ENCODE data around the gene DPP7.

DPP7 gene

DNA sequence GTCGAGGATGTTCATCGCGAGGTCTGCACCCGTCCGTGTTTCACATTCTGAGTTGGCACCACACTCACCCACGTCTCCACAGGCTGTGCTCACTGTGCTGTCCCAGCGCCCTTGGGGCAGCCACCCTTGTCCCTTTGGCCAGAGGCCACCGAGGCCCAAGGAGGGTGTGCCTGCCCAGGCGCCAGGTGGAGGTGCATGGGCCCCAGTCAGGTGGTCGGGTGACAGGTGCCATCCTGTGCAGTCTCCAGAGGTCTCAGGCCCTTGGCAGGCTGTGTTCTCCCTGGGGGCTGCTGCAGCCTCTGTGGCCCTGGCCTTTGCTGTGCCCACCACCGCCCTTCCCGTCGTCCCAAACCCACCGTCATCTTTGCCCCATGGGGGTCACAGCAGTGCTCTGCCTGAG, 15.3 kb downstream of the DPP7 start:
- H3K9me3 ChIP-seq (ENCODE audit: control insufficient read depth, low read length): no peaks in the 10 kb centered on the region
- no peak overlapping the region for H3K4me2 ChIP-seq (ENCODE audit: low read length)
- H2AFZ ChIP-seq: no peak overlapping the region
- TF ChIP-seq, protein P1, sequence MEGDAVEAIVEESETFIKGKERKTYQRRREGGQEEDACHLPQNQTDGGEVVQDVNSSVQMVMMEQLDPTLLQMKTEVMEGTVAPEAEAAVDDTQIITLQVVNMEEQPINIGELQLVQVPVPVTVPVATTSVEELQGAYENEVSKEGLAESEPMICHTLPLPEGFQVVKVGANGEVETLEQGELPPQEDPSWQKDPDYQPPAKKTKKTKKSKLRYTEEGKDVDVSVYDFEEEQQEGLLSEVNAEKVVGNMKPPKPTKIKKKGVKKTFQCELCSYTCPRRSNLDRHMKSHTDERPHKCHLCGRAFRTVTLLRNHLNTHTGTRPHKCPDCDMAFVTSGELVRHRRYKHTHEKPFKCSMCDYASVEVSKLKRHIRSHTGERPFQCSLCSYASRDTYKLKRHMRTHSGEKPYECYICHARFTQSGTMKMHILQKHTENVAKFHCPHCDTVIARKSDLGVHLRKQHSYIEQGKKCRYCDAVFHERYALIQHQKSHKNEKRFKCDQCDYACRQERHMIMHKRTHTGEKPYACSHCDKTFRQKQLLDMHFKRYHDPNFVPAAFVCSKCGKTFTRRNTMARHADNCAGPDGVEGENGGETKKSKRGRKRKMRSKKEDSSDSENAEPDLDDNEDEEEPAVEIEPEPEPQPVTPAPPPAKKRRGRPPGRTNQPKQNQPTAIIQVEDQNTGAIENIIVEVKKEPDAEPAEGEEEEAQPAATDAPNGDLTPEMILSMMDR (IDR thresholded peaks at IDR 0.05): no peak
- no peak overlapping the region for H3K4me3 ChIP-seq (ENCODE audit: low read depth, low read length)
- no peak overlapping the region for H3K27ac ChIP-seq
- H3K27me3 ChIP-seq (ENCODE audit: control insufficient read depth, insufficient read depth, low read length): no peaks in the 10 kb centered on the region
- H3K9ac ChIP-seq: no peak overlapping the region
- H3K36me3 ChIP-seq (ENCODE audit: control insufficient read depth, insufficient read depth, low read length): no peaks in the 10 kb centered on the region
- H3K4me1 ChIP-seq: no peaks in the 10 kb centered on the region
- no peaks in the 10 kb centered on the region for H3K79me2 ChIP-seq

DNA sequence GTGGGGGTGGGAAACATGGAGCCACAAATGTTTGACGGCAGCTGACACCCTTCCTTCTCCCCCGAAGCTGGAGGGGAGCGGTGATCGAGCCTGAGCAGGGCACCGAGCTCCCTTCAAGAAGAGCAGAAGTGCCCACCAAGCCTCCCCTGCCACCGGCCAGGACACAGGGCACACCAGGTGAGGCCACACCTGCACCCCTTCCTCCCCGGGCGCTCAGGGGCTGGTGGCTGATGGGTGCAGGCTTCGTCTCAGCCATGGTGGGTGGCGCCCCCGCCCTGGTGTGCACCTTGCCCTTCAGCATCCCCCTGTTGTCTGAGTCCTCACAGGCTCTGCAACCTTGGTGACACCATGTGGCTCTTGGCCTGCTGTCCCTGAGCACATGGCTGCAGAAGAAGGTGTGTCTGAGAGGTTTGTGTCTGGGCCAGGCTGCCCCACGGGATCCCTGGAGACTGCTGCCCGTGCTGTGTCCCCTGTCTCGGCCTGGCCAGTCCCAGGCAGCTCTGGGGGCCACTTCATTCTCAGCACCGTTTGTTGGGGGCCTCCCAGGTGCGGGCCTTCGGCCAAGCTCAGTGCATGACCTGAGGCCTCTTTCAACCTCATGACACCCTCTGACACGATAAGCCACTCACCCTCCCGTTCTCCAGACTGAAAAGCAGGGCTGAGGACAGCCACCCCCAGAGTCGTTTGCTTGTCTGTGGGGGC, 16.6 kb downstream of the DPP7 start:
- TF ChIP-seq, protein P1 (IDR thresholded peaks at IDR 0.05): no peak
- H3K9ac ChIP-seq: no peak overlapping the region
- H3K79me2 ChIP-seq: no peaks in the 10 kb centered on the region
- H2AFZ ChIP-seq: no peak overlapping the region
- no peak overlapping the region for H3K4me2 ChIP-seq (ENCODE audit: low read length)
- H3K4me1 ChIP-seq: no peaks in the 10 kb centered on the region
- no peaks in the 10 kb centered on the region for H3K9me3 ChIP-seq (ENCODE audit: control insufficient read depth, low read length)
- H3K4me3 ChIP-seq (ENCODE audit: low read depth, low read length): no peak overlapping the region
- H3K27me3 ChIP-seq (ENCODE audit: control insufficient read depth, insufficient read depth, low read length): no peaks in the 10 kb centered on the region
- no peaks in the 10 kb centered on the region for H3K36me3 ChIP-seq (ENCODE audit: control insufficient read depth, insufficient read depth, low read length)
- no peak overlapping the region for H3K27ac ChIP-seq

DNA sequence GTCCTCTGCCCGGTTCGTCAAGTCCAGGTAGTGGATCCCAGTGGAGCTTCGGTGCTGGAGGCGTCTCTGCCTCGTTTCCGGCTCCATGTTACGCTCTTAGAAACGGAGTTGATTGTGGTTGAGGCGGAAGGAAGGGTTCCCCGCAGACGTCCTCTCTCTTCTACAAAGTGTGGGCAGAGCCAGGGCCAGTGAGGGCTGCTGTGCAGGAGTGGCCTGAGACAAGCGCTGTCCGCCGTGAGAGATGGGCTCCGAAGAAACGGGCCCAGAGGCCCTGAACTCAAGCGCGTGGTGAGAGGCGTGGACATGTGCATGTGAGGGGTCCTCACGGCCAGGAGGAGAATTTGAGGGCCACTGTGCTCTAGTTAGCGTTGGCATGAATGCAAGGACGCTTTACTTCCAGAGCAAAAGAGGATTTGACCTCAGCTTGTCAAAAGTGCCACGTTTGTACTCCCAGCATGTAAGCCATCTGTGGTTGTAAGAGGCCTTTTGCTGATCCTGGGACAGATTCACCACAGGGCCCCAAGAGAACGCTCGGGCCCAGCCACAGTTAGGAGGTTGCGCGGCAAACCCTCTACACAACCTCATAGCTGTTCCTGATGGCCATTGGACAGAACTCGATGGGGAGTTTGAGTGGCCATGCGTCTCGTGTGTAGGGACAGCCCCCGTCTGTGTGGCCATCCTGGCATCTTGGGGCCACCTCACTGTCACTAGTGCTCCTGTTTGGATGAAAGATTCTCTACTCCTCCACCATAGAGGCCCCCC, 17.6 kb downstream of the DPP7 start:
- Histone ChIP-seq H3K27ac (no peak overlapping the region), H3K9ac (no peak overlapping the region), H3K4me1 (no peaks in the 10 kb centered on the region), H2AFZ (no peak overlapping the region), H3K9me3 (ENCODE audit: control insufficient read depth, low read length) (no peaks in the 10 kb centered on the region), H3K27me3 (ENCODE audit: control insufficient read depth, insufficient read depth, low read length) (no peaks in the 10 kb centered on the region), H3K4me2 (ENCODE audit: low read length) (no peak overlapping the region), H3K36me3 (ENCODE audit: control insufficient read depth, insufficient read depth, low read length) (no peaks in the 10 kb centered on the region), H3K79me2 (no peaks in the 10 kb centered on the region), H3K4me3 (ENCODE audit: low read depth, low read length) (no peak overlapping the region)
- TF ChIP-seq, protein P1 (IDR thresholded peaks at IDR 0.05): no peak

DNA sequence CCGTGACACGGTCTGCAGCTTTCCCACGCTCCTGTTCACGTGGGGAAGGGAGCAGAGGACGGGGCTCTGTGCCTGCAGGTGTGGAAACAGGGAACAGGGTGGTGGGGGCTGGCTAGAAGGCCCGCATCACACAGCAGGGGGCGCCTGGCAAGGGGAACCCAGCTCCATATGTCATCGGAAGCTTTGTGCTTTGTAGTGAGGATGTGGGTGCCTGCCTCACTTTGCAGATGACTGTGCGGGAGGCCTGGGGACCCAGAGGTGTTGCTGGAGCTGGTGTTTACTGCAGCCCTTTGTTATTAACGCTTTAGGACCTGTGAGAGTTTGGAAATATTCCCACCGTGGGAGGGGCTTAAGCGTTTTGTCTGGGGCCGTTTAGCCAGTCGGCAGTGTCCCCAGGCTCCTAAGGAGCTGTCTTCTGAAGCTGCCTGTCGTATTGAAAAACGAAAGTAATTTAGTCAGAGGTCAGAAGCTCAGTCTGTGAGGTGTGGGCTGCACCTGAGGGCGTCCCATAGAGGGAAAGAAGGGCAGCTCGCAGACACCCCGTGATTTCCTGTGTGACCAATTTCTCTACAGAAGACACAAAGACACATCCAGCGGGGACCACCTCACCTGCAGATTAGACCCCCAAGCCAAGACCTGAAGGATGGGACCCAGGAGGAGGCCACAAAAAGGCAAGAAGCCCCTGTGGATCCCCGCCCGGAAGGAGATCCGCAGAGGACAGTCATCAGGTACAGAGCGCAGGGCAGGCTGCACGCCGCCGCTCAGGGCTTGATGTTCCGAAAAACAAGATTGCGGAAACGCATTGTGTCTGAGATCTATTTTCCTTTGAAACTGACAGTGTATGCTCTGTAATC, 18.6 kb downstream of the DPP7 start:
- Histone ChIP-seq H3K27me3 (ENCODE audit: control insufficient read depth, insufficient read depth, low read length) (no peaks in the 10 kb centered on the region), H3K9ac (no peak overlapping the region), H3K4me1 (no peaks in the 10 kb centered on the region), H3K9me3 (ENCODE audit: control insufficient read depth, low read length) (no peaks in the 10 kb centered on the region), H3K36me3 (ENCODE audit: control insufficient read depth, insufficient read depth, low read length) (no peaks in the 10 kb centered on the region), H3K79me2 (no peaks in the 10 kb centered on the region), H3K4me3 (ENCODE audit: low read depth, low read length) (no peak overlapping the region), H3K4me2 (ENCODE audit: low read length) (no peak overlapping the region), H3K27ac (no peak overlapping the region), H2AFZ (no peak overlapping the region)
- TF ChIP-seq, protein P1 (IDR thresholded peaks at IDR 0.05): no peak
